DLD1 (cell line): ENCODE measurements around the gene RYR2.
"Not testable (repeated sequence)": the region's sequence is repeated elsewhere in the genome, so short reads cannot be mapped to it uniquely, and the experiment has no call there.

ENCODE experiments used
- in situ Hi-C: cut with HindIII; loops from 2 replicates; pipeline ENCODE4 v1.10.0; 2017; ENCODE audit warnings: low sequenced_read_pairs

RYR2 gene

GRCh38 chr1:237244778-237245177 is 202.8 kb downstream of the RYR2 start:
- in situ Hi-C loops: no loop called here

DNA sequence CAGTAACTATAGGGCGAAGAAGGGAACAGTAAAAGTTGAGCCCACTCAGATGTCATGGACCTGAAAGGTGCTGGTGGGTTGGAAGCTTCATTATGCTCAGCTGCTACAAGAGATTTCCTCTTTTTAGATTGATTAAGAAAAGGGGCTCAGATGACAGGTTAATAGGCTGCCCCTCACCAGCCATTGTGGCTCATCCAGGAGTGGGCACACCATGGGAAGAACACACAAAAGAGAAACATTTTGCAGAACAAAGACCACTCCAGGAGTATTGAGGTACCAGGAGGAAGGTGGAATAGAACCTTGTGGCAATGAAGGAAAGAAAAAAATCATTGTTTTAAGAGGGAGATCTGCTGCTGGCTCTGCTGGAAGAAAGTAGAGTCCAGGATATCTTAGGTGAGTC is 205.5 kb downstream of the RYR2 start:
- in situ Hi-C loops: no loop called here

- in situ Hi-C loops: no loop called here
Observed at GRCh38 chr1:237249120-237249519, 207.1 kb downstream of the RYR2 start.

DNA sequence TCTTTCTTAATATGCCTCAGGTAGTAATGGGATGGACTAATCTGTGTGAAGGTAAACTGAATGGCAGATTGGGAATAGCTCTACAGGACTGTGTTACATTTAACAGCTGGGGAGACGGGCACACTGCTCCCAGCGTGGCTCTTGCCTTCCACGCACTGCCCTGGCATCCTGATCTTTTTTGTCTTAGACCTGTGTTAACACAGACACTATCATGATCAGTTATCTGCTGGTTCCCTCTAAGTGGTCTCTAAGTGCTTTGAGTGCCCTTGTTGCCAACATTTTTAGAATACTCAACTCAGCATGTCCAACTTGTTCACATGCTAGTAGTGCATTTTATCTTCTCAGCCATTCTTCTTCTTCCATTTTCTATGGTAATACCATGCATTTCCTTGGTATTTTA is 208.1 kb downstream of the RYR2 start:
- in situ Hi-C loops: no loop called here

DNA sequence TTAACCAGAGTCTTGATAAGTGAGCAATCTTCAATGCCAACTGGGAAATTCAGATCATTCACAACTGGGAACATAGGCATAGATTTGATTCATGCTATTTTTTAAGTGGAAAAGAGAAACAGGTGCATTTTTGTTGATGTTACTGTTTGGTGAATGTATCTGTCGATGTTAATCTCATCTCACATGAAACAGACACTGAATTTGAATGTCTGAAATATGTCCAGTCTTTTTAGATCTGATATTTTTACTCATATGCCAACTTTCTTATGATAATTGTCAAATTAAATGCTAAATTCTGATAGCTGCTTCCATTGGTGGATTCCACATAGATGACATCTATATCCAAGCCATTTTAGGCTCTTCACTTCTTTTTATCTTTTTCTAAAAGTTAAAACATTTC is 213.1 kb downstream of the RYR2 start:
- in situ Hi-C loops: no loop called here

DNA sequence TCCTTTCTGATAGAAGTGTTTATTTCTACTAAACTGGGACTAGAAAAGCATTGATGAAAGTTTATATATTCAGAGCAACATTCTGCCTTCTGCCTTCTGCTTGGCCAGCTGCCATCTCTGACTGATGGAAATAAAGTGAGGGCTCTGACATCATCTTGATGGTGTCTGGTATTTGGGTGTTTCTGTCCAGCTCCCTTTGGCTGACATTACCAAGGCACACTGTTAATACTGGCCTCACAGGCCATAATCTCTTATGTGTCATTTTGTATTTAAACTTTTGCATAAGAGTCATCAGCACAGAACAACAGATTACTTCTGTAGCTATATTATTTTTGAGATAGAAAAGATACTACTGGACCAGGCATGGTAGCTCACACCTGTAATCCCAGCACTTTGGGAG is 216.9 kb downstream of the RYR2 start:
- in situ Hi-C loops: no loop called here

GRCh38 chr1:237261198-237261597 is 219.2 kb downstream of the RYR2 start:
- in situ Hi-C loops: no loop called here

GRCh38 chr1:237267743-237268142 is 225.8 kb downstream of the RYR2 start:
- in situ Hi-C loops: no loop called here

DNA sequence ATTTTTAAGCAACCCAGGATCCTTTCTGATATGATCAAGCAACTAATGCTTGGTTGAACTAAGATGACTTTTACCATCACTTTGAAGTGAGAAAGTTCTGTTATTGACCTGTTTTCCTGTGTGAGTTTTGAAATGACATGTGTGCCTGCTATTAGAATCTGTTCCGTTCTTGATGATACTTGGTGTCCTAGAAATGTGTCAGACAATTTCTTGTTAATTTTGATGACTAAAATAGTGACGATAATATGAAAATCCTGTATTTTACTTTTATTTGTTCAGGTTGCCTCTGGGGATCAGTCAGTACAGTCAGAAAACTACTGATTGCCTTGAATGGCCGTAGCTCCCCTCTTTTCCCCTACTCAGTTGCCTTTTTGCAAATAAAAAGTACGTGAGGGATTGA is 228.0 kb downstream of the RYR2 start:
- in situ Hi-C loops: no loop called here

GRCh38 chr1:237270353-237270752 is 228.4 kb downstream of the RYR2 start:
- in situ Hi-C loops: no loop called here

DNA sequence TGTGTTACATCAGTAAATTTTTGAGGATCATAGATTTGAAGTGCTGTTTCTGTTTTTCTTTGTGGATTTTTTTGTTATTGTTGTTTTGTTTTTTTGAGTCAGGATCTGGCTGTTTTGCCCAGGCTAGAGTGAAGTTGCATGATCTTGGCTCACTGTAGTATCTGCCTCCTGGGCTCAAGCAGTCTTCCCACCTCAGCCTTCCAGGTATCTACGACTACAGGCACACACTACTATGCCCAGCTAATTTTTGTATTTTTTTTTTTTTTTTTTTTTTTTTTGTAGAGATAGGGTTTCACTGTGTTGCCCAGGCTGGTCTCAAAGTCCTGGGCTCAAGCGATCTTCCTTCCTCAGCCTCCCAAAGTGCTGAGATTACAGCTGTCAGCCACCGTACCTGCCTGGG is 236.0 kb downstream of the RYR2 start:
- in situ Hi-C loops: not testable (repeated sequence)

- in situ Hi-C loops: no loop called here
Observed at GRCh38 chr1:237279629-237280028, 237.6 kb downstream of the RYR2 start.

GRCh38 chr1:237281481-237281880 is 239.5 kb downstream of the RYR2 start:
- in situ Hi-C loops: no loop called here

DNA sequence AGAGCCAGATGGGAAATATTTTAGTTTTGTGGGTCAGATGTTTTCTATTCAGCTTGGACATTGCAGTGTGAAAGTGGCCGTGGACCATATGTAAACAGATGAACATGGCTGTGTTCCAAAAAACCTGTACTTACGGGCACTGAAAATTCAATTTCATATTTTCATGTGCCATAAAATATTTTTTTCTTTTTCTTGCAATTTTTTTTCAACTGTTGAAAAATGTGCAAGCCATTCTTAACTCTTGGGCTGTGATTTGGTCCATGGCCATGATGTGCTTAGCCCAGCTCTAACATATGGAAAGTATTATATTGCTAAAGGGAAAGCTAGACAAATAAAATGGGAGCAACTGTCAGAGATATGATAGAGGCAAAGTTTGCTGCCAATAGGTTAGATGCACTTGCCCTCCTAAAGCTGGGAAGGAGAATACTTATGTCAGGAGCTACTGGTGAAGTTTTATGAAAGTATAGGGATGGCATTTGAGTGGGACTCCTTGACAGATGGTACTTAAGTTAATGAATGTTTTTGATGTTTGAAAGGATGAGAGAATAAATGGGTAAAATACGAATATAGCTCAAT is 240.3 kb downstream of the RYR2 start:
- in situ Hi-C loops: no loop called here

- in situ Hi-C loops: no loop called here
Observed at GRCh38 chr1:237287876-237288521, 246.0 kb downstream of the RYR2 start.

DNA sequence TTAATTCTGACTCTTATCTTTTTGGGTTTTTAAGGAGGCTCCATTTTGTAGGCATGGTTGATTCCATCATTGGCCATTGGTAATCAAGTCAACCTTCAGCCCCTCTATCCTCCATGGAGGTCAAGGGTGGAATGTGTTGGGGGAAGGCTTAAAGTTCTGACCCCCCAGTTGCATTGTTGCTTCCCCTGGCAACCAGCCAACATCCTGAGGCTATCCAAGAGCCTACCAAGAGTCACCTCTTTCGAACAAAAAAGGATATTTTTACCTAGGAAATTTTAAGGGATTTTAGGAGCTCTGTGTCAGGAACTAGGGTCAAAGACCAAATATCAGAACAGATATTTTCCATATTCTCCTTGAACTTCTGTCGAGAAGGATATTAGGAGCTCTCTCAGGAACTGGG is 251.8 kb downstream of the RYR2 start:
- in situ Hi-C loops: no loop called here

- in situ Hi-C loops: no loop called here
Observed at GRCh38 chr1:237296861-237297260, 254.9 kb downstream of the RYR2 start.

GRCh38 chr1:237300642-237301041 is 258.7 kb downstream of the RYR2 start:
- in situ Hi-C loops: no loop called here

DNA sequence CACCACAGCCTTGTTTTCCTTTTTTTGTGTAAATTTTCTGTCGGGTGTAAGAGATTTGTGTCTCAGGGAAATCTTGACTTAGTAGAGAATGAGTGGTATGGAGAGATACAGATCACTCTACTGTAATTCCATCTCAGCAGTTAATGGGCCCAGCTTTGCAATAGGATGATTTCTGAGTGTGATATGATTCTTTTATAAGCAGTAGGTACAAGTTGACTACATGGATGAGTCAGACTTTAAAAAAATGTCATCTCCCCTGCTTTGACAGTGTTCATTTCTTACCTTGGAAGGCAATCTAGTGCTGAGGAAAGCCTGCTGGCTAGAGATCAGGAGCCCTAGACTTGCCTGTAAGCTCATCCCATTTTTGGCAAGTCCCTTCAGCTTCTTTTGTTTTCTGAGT is 261.9 kb downstream of the RYR2 start:
- in situ Hi-C loops: no loop called here

DNA sequence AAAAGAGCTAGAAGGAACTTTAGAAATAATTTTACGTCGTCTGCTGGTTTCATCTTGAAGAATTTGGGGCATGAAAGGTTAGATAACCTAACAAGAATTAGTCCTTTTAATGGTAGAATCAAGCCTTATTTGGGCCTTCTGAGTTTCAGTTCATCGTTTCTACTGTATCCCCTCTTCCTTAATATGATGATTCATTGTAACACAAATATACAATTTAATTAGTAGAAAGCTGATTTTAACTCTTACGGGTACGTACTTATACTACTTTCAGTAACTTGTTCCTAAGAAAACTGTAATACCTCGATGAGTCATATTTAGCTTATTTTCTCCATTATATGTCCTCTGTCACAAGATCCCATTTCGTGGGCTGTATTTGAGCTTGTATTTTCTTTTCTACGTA is 264.7 kb downstream of the RYR2 start:
- in situ Hi-C loops: no loop called here

DNA sequence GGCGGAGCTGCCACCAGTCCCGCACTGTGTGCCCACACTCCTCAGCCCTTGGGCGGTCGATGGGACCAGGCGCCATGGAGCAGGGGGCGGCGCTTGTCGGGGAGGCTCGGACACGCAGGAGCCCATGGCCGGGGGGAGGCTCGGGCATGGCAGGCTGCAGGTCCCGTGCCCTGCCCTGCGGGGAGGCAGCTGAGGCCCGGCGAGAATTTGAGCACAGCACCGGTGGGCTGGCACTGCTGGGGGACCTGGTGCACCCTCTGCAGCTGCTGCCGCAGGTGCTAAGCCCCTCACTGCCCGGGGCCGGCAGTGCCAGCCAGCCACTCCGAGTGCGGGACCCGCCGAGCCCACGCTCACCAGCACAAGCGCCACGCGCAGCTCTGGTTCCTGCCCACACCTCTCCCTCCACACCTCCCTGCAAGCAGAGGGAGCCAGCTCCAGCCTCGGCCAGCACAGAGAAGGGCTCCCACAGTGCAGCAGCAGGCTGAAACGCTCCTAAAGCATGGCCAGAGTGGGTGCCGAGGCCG is 267.7 kb downstream of the RYR2 start:
- in situ Hi-C loops: no loop called here

GRCh38 chr1:237316352-237316751 is 274.4 kb downstream of the RYR2 start:
- in situ Hi-C loops: no loop called here

- in situ Hi-C loops: no loop called here
Observed at GRCh38 chr1:237318748-237319147, 276.8 kb downstream of the RYR2 start.
